HUES6 (cell line): ENCODE data around the gene PDCD6IP.

ENCODE experiments used
- H3K27ac ChIP-seq: 2 replicates; pipeline ENCODE4 v1.7.0; 2013; ENCODE audit warnings: low read depth, mild to moderate bottlenecking, low read length, inconsistent platforms
- H3K27me3 ChIP-seq: 2 replicates; pipeline ENCODE4 v1.6.1; 2013; ENCODE audit warnings: low read length; ENCODE audit not compliant: control insufficient read depth, insufficient read depth
- H3K36me3 ChIP-seq: 2 replicates; pipeline ENCODE4 v1.6.1; 2013; ENCODE audit warnings: low read length; ENCODE audit not compliant: control insufficient read depth, insufficient read depth
- H3K4me1 ChIP-seq: 2 replicates; pipeline ENCODE4 v1.6.1; 2013; ENCODE audit warnings: low read length; ENCODE audit not compliant: control insufficient read depth, insufficient read depth
- H3K4me3 ChIP-seq: 2 replicates; pipeline ENCODE4 v1.5.1; 2013; ENCODE audit warnings: low read depth, low read length
- H3K9ac ChIP-seq: one replicate; pipeline ENCODE4 v1.6.1; 2013; ENCODE audit warnings: mild to moderate bottlenecking, low read length
- H3K9me3 ChIP-seq: 2 replicates; pipeline ENCODE4 v1.6.1; 2013; ENCODE audit warnings: low read depth, low read length; ENCODE audit not compliant: control insufficient read depth, insufficient read depth

PDCD6IP gene

GRCh38 chr3:33795856-33796536 lies 2.4 kb upstream of the PDCD6IP start:
- no peaks in the 10 kb centered on the region for H3K27me3 ChIP-seq
- peaks cover 10% of the 10 kb centered on the region; the same call in 1 of the 2 replicates for H3K4me1 ChIP-seq
- H3K9me3 ChIP-seq: no peaks in the 10 kb centered on the region
- H3K36me3 ChIP-seq: no peaks in the 10 kb centered on the region
- no peak overlapping the region for H3K27ac ChIP-seq
- H3K9ac ChIP-seq: no peak overlapping the region
- H3K4me3 ChIP-seq: no peak overlapping the region

- Histone ChIP-seq H3K4me1 (peaks cover 10% of the 10 kb centered on the region; the same call in 1 of the 2 replicates), H3K27ac (no peak overlapping the region; the same call in 1 of the 2 replicates), H3K4me3 (peak overlapping the region; percentile 94), H3K36me3 (peaks cover 4% of the 10 kb centered on the region), H3K9me3 (peaks cover 3% of the 10 kb centered on the region; the same call in 1 of the 2 replicates), H3K27me3 (no peaks in the 10 kb centered on the region), H3K9ac (peak overlapping the region; percentile 95)
Measured at GRCh38 chr3:33798113-33798417, 365 bp upstream of the PDCD6IP start.

GRCh38 chr3:33799202-33799551 lies 747 bp downstream of the PDCD6IP start:
- H3K4me3 ChIP-seq: peak overlapping the region; percentile 94
- peaks cover 10% of the 10 kb centered on the region; the same call in 1 of the 2 replicates for H3K4me1 ChIP-seq

GRCh38 chr3:33803252-33803651 lies 4.8 kb downstream of the PDCD6IP start:
- Histone ChIP-seq H3K27me3 (no peaks in the 10 kb centered on the region), H3K9me3 (peaks cover 8% of the 10 kb centered on the region), H3K9ac (no peak overlapping the region), H3K4me1 (peaks cover 17% of the 10 kb centered on the region), H3K27ac (no peak overlapping the region), H3K36me3 (peaks cover 11% of the 10 kb centered on the region), H3K4me3 (no peak overlapping the region)

More at GRCh38 chr3:33799202-33799551, 747 bp downstream of the PDCD6IP start:
- H3K9ac ChIP-seq: peak overlapping the region; percentile 95
- H3K36me3 ChIP-seq: peaks cover 11% of the 10 kb centered on the region
- peak overlapping the region; percentile 53; the same call in 1 of the 2 replicates for H3K27ac ChIP-seq
- H3K9me3 ChIP-seq: peaks cover 8% of the 10 kb centered on the region
- no peaks in the 10 kb centered on the region for H3K27me3 ChIP-seq

- Histone ChIP-seq H3K4me3 (no peak overlapping the region), H3K9me3 (peaks cover 8% of the 10 kb centered on the region), H3K4me1 (peaks cover 17% of the 10 kb centered on the region), H3K27me3 (no peaks in the 10 kb centered on the region), H3K9ac (no peak overlapping the region), H3K27ac (no peak overlapping the region), H3K36me3 (peaks cover 11% of the 10 kb centered on the region)
Measured at GRCh38 chr3:33803894-33804526, 5.6 kb downstream of the PDCD6IP start.

GRCh38 chr3:33807191-33807590 lies 8.8 kb downstream of the PDCD6IP start:
- Histone ChIP-seq H3K36me3 (peaks cover 11% of the 10 kb centered on the region), H3K9ac (no peak overlapping the region)

GRCh38 chr3:33808559-33808958 lies 10.1 kb downstream of the PDCD6IP start:
- H3K36me3 ChIP-seq: peaks cover 2% of the 10 kb centered on the region; the same call in 1 of the 2 replicates
- H3K4me1 ChIP-seq: peaks cover 15% of the 10 kb centered on the region
- no peaks in the 10 kb centered on the region for H3K27me3 ChIP-seq
- no peak overlapping the region for H3K4me3 ChIP-seq
- H3K9ac ChIP-seq: no peak overlapping the region
- peaks cover under 1% of the 10 kb centered on the region; the same call in 1 of the 2 replicates for H3K9me3 ChIP-seq
- H3K27ac ChIP-seq: no peak overlapping the region

More at GRCh38 chr3:33807191-33807590, 8.8 kb downstream of the PDCD6IP start:
- Histone ChIP-seq H3K4me1 (peaks cover 15% of the 10 kb centered on the region), H3K27ac (no peak overlapping the region), H3K4me3 (no peak overlapping the region), H3K27me3 (no peaks in the 10 kb centered on the region), H3K9me3 (peaks cover 8% of the 10 kb centered on the region)

GRCh38 chr3:33810545-33810944 lies 12.1 kb downstream of the PDCD6IP start:
- peaks cover 15% of the 10 kb centered on the region for H3K4me1 ChIP-seq
- H3K27ac ChIP-seq: no peak overlapping the region

GRCh38 chr3:33821989-33822388 lies 23.6 kb downstream of the PDCD6IP start:
- Histone ChIP-seq H3K9ac (no peak overlapping the region), H3K4me3 (no peak overlapping the region), H3K27ac (no peak overlapping the region), H3K27me3 (no peaks in the 10 kb centered on the region), H3K9me3 (no peaks in the 10 kb centered on the region), H3K36me3 (peaks cover 9% of the 10 kb centered on the region), H3K4me1 (peaks cover 4% of the 10 kb centered on the region; the same call in 1 of the 2 replicates)

More at GRCh38 chr3:33810545-33810944, 12.1 kb downstream of the PDCD6IP start:
- Histone ChIP-seq H3K4me3 (no peak overlapping the region), H3K36me3 (peaks cover 4% of the 10 kb centered on the region), H3K27me3 (no peaks in the 10 kb centered on the region), H3K9me3 (no peaks in the 10 kb centered on the region), H3K9ac (no peak overlapping the region)

- peaks cover 4% of the 10 kb centered on the region; the same call in 1 of the 2 replicates for H3K4me1 ChIP-seq
- no peaks in the 10 kb centered on the region for H3K9me3 ChIP-seq
- H3K36me3 ChIP-seq: peaks cover 17% of the 10 kb centered on the region
- no peak overlapping the region for H3K27ac ChIP-seq
- no peaks in the 10 kb centered on the region for H3K27me3 ChIP-seq
- no peak overlapping the region for H3K9ac ChIP-seq
- no peak overlapping the region for H3K4me3 ChIP-seq
Measured at GRCh38 chr3:33823821-33824220, 25.4 kb downstream of the PDCD6IP start.

- no peaks in the 10 kb centered on the region for H3K9me3 ChIP-seq
- H3K9ac ChIP-seq: no peak overlapping the region
- peaks cover 27% of the 10 kb centered on the region for H3K36me3 ChIP-seq
- peaks cover 4% of the 10 kb centered on the region; the same call in 1 of the 2 replicates for H3K4me1 ChIP-seq
- H3K27me3 ChIP-seq: no peaks in the 10 kb centered on the region
- no peak overlapping the region for H3K27ac ChIP-seq
- H3K4me3 ChIP-seq: no peak overlapping the region
Measured at GRCh38 chr3:33825111-33825510, 26.7 kb downstream of the PDCD6IP start.
